NCI-H1417 (cell line): Measurements from ENCODE around the gene ABCC5.

Experiments
- DNase-seq, 3 experiments: peaks; one replicate each; lab custom pipeline; 2025; lab: John Stamatoyannopoulos, UW

ABCC5 gene

GRCh38 chr3:183975981-183976662 lies 41.6 kb downstream of the ABCC5 start:
- no peak for DNase-seq

- no peak for DNase-seq
These were observed 48.9 kb downstream of the ABCC5 start for GRCh38 chr3:183968666-183969245.

GRCh38 chr3:183967693-183968092 lies 50.0 kb downstream of the ABCC5 start:
- DNase-seq: peak in 1 of 3 experiments; percentile 17

- no peak for DNase-seq
These were observed 51.3 kb downstream of the ABCC5 start for GRCh38 chr3:183966361-183966791.

GRCh38 chr3:183962807-183963206 lies 54.9 kb downstream of the ABCC5 start:
- DNase-seq: no peak

GRCh38 chr3:183959214-183959613 lies 58.5 kb downstream of the ABCC5 start:
- no peak for DNase-seq

GRCh38 chr3:183958775-183959174 lies 58.9 kb downstream of the ABCC5 start:
- no peak for DNase-seq

- DNase-seq: no peak
These were observed 59.5 kb downstream of the ABCC5 start for GRCh38 chr3:183958226-183958625.

- no peak for DNase-seq
These were observed 62.8 kb downstream of the ABCC5 start for GRCh38 chr3:183954875-183955274.

GRCh38 chr3:183953471-183954070 lies 64.1 kb downstream of the ABCC5 start:
- DNase-seq: no peak

GRCh38 chr3:183951459-183951858 lies 66.2 kb downstream of the ABCC5 start:
- DNase-seq: no peak

GRCh38 chr3:183949690-183950089 lies 68.0 kb downstream of the ABCC5 start:
- DNase-seq: no peak

GRCh38 chr3:183946037-183946436 lies 71.6 kb downstream of the ABCC5 start:
- no peak for DNase-seq

GRCh38 chr3:183944775-183945174 lies 72.9 kb downstream of the ABCC5 start:
- no peak for DNase-seq

GRCh38 chr3:183943739-183944138 lies 73.9 kb downstream of the ABCC5 start:
- DNase-seq: no peak

GRCh38 chr3:183941216-183941615 lies 76.5 kb downstream of the ABCC5 start:
- DNase-seq: no peak

GRCh38 chr3:183937601-183938286 lies 79.9 kb downstream of the ABCC5 start:
- no peak for DNase-seq

- no peak for DNase-seq
These were observed 84.5 kb downstream of the ABCC5 start for GRCh38 chr3:183933160-183933559.

GRCh38 chr3:183931881-183932280 lies 85.8 kb downstream of the ABCC5 start:
- no peak for DNase-seq

- DNase-seq: peak in 1 of 3 experiments; percentile 21
These were observed 87.6 kb downstream of the ABCC5 start for GRCh38 chr3:183930086-183930485.

GRCh38 chr3:183927059-183927458 lies 90.6 kb downstream of the ABCC5 start:
- no peak for DNase-seq

GRCh38 chr3:183924956-183925355 lies 92.7 kb downstream of the ABCC5 start:
- no peak for DNase-seq

GRCh38 chr3:183924543-183924942 lies 93.1 kb downstream of the ABCC5 start:
- DNase-seq: no peak
